SH-SY5Y (cell line): ENCODE results near the gene CTSE.

Source experiments
- GATA2 ChIP-seq: IDR thresholded peaks from 2 replicates; pipeline ENCODE4 v1.6.1; 2011; ENCODE audit warnings: mild to moderate bottlenecking, low read depth, low read length
- GATA3 ChIP-seq: IDR thresholded peaks from 2 replicates; pipeline ENCODE4 v1.6.1; 2011; ENCODE audit warnings: low read depth, mild to moderate bottlenecking, low read length, moderate library complexity

- TF ChIP-seq GATA2 (no peak), GATA3 (no peak)
These were observed 46.8 kb downstream of the CTSE start for GRCh38 chr1:205976708-205977401.
